Adrenal gland (tissue), 5 donors: ENCODE measurements around the gene ABCB10.

ENCODE experiments used
- CTCF ChIP-seq, 6 experiments: fragments of 450-650 bp in 4 of 6; fragments of 200-600 bp in 2 of 6; sonication (generic) in 1 of 6; IDR thresholded peaks; 1 replicate in 5 of 6; 2 replicates in 1 of 6; pipeline versions ENCODE4 v1.5.1 to v1.8.0; 2016 to 2021; ENCODE audit warnings: antibody characterized with exemption in 6 of 6, mild to moderate bottlenecking in 2 of 6, moderate library complexity in 1 of 6
- POLR2A ChIP-seq, 2 donors: fragments of 450-650 bp; IDR thresholded peaks; one replicate each; pipeline ENCODE4 v1.6.1; 2017; ENCODE audit warnings: antibody characterized with exemption in 2 of 2, mild to moderate bottlenecking in 2 of 2, moderate library complexity in 1 of 2
- donor health status: DM: no; HTN: no; CAD: no.

- TF ChIP-seq CTCF (IDR thresholded peaks at IDR 0.05): no peak
- TF ChIP-seq POLR2A (IDR thresholded peaks at IDR 0.05): no peak
Observed at GRCh38 chr1:229596925-229597699, 38.6 kb upstream of the ABCB10 start.
